Measurements from ENCODE around the gene RAB5A.
"Not testable (repeated sequence)": the region's sequence is repeated elsewhere in the genome, so short reads cannot be mapped to it uniquely, and the experiment has no call there.

The RAB5A gene, protein sequence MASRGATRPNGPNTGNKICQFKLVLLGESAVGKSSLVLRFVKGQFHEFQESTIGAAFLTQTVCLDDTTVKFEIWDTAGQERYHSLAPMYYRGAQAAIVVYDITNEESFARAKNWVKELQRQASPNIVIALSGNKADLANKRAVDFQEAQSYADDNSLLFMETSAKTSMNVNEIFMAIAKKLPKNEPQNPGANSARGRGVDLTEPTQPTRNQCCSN

DNA sequence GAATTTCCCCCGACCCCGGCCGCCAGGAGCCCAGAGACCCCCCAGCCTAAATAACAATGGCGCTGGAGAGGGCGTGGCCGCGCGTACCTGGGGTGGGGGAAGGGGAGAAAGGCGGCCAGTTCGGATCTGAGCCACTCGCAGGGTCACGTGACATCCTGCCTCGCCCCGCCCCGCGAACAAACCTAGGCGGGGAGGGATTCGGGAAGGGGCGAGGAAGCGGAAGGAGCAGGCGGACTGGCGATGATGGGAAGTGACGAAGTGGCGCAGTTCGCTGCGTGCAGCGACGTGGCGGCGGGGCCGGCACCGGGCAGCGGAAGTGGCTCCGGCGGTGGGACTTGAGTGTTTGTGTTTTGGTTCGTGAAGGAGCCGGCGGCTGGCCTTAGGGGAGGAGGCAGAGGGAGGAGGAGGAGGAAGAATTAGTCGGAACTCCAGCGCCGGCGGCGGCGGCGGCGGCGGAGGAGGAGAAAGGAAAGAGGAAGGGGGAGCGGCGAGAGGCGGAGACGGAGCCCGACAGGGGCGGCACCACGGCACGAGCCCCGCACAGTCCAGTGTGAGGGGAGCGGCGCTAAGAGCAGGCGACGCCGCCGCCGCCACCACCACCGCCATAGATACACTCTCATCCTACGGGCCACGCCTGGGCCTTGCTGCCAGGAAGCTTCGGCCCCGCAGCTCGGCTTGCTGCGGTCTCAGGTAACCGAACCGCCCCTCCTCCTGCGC, at the start of gene RAB5A:
RAB5A (plus strand) TSS at position 266 of the 717 bp plus-strand sequence. CDS start 3,802 bp downstream, outside the sequence.
- DNase-seq, result peak; percentile 68 to 97 (median 92)

DNA sequence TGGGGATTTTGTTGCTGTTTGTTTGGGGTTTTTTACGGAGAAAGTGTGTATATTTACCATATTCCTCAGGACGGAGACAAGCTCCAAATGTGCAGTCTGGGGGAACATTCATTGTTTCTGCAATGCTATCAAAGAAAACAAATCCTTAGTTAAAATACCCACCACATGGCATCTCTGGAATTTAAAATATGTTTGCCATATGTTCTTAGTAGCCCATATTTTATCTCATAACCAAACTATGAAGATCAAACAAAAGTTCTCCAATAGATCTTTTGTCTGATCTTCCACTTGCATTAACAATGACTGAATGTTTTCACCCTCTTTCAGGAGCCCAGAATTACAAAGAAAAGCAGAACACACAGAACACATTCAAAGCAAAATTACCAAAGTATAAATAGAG, 48.2 kb upstream of the RAB5A start:
- DNase-seq, result no peak

- DNase-seq, result no peak
Measured at GRCh38 chr3:19899264-19899663, 47.6 kb upstream of the RAB5A start.

DNA sequence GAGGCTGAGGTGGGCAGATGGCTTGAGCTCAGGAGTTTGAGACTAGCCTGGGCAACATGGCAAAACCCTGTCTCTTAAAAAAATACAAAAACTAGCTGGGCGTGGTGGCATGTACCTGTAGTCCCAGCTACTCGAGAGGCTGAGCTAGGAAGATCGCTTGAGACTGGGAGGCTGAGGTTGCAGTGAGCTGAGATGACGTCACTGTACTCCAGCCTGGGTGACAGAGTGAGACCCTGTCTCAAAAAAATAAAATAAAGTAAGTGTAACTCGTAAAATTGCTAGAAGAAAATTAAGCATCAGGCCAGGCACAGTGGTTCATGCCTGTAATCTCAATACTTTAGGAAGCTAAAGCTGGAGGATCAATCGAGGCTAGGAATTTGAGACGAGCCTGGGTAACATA, 47.1 kb upstream of the RAB5A start:
- DNase-seq, result not testable (repeated sequence)

DNA sequence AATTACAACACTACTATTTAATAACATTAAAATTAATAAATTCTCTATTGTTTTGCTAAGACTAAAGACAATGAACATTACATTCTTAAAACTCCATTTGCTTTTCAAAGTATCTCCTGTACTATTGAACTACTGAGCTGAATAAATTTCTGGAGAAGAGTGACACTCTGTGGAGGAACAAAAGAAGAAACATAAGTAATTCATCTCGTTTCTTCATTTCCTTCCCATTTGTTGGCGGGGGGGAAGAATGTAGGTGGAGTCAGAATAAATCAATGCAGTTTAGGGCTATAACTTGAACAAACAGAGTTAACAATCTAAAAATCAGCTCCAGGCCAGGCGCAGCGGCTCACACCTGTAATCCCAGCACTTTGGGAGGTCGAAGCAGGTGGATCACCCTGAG, 45.6 kb upstream of the RAB5A start:
- no peak for DNase-seq

- no peak for DNase-seq
Measured at GRCh38 chr3:19901918-19902317, 45.0 kb upstream of the RAB5A start.

DNA sequence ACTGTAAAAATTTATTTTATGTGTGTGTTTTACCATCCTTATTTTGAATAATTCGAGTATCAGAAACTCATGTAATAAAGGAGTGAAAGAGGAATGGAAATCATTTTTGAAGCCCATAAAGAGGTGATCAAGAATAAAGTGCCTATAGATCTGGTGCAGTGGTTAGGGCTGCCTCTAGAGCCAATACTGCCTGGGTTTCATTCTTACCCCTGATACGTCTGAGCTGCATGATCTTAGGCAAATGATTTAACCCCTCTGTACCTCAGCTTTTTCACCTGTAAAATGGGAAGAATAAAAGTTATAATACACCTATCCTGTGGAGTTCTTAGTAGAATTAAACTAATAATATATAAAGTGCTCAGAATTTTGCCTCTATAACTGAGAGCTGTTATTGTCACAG, 43.2 kb upstream of the RAB5A start:
- DNase-seq, result no peak

DNA sequence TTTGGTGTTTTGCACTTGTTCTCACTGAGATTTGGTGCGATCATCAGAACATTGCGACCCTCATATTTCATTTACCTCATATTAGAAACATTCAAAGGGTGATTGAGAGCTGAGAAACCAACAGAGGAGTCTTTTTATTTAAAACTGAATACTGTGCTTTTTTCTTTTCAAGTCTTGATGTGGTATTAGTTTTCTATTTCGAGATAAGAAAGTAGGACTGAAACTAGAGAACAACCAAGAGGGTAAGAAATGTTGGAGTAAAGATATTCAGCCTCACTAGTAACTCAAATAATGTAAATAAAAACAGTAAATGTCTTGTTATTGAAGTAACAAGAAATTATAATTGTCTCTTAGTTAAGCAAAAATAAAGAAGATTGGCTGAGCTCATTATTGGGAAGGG, 39.4 kb upstream of the RAB5A start:
- no peak for DNase-seq

DNA sequence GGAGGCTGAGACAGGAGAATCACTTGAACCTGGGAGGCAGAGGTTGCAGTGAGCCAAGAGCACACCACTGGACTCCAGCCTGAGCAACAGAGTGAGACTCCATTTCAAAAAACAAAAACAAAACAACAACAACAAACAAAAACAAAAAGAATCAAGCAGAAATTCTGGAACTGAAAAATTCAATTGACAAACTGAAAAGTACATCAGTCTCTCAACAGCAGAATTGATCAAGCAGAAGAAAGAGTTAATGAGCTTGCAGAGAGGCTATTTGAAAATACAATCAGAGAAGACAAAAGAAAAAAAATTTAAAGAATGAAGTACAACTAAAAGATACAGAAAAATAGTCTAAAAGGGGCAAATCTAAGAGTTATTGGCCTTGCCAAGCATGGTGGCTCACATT, 35.4 kb upstream of the RAB5A start:
- no peak for DNase-seq

- DNase-seq, result no peak
Measured at GRCh38 chr3:19917167-19917566, 29.7 kb upstream of the RAB5A start.

DNA sequence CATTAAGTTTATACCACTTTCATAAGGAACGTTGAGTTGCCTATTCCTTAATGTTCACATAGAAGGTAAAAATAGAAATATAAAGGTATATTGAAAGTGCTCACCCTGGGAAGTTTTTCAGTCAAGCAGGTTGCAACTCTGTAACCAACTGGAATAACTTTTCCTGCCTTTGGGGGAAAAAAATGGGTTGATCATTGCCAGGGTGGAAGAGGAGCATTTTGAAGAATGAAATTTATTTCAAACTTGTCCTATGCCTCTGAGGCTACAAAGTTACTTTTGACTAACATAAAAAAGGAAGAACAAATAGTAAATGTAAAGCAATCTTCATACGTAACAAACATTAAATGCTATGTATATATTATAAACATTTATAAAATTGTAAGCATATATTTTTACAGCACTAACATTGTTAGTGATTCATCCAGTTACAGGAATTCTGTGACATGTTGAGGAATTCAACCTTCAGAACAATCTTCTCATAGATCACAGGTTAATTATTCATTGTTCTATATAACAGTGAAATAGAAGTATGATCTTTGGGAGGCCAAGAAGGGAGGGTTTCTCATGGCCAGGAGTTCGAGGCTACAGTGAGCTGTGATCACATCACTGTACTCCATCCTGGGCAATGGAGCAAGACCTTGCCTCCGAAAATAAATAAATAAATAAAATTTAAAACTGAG, 26.4 kb upstream of the RAB5A start:
- no peak for DNase-seq

- DNase-seq, result peak in 3 of 56 donors; percentile 1 to 5 (median 1)
Measured at GRCh38 chr3:19931180-19931692, 15.7 kb upstream of the RAB5A start.

- no peak for DNase-seq
Measured at GRCh38 chr3:19931767-19932188, 15.1 kb upstream of the RAB5A start.

DNA sequence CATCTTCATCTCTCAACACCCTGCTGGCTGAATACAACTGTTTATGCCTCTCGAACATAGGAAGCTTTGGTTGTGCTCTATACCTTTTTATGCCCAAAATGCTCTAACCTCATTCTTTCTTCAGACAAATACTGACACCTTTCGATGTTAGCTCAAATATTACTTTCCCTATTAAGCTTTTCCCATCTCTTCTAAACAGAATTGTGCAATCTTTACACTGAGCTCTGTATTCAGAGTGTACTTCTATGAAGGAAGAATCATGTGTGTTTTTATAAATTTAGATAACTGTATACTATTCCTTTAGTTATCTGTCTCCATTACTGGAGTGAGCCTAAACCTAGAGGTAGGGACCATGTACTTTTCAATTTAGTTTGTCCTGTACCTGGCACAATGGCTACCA, 14.5 kb upstream of the RAB5A start:
- DNase-seq, result no peak

- no peak for DNase-seq
Measured at GRCh38 chr3:19934098-19934566, 12.8 kb upstream of the RAB5A start, which contains the start of gene EFHB. TSS of gene EFHB (minus strand) at chr3:19934217. CDS start at chr3:19934018, 199 bp downstream.

DNA sequence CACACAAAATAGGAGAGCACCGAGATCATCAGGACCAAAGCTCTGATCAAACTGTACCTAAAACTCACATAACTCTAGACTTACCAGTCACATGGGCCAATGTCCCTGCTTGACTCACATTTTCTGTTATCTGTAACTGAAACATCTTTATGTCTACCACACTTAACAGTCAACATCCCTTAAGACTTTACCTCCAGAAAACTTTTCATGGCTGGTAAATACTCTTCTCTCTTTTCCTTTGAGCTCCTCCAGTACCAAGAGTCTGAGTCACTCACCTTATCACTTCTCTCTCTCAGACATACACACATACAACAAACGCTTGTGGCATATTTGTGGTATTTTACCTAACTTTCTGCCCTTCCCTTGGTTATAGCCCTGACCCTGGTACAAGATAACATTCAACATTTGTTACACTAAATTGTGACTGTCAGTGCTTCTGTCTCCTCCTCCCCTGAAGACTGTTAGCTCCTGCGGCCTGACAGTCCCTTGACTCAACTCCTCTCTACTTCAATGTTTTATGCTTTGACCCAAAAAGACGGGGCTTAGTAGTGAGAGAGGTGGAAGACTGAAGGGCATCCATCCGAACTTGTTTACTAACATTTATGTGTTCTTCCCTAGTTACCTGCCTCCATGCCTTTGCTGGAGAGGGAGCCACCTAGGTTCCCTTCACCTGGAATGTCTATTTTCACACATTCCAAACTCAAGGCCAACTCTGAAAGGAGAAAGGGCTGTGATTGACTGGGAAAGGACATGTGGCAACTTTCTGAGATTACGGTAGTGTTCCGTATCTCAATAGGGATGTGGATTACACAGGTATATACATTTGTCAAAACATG, 9.2 kb upstream of the RAB5A start:
- no peak for DNase-seq

DNA sequence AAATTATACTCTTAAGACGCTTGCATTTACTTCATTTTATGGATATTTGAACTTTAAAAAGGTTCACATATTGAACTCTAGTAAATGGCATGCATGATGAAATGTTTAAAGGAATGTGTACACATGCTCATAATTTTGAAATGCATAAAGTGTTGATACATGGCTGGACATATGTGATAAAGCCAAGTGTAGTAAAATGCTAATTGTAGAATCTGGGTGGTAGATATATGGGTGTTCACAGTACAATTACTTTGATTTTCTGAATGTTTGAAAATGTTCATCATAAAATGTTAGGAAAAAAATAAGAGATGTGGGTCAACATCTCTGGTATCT, 8.6 kb upstream of the RAB5A start:
- DNase-seq, result no peak

DNA sequence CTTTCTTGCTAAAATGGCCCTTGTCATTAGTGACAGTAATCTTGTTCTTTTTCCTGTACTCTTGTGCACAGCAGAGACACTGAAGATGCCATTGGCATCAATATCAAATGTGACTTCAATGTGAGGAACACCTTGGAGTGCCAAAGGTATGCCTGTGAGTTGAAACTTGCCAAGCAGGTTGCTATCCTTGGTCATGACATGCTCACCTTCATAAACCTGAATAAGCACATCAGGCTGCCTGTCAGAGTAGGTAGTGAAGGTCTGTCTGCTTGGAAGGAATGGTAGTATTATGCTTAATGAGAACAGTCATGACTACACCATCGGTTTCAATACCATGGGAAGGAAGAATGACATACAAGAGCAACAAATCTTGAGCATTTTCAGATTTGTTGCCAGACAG, 6.3 kb upstream of the RAB5A start:
- no peak for DNase-seq

DNA sequence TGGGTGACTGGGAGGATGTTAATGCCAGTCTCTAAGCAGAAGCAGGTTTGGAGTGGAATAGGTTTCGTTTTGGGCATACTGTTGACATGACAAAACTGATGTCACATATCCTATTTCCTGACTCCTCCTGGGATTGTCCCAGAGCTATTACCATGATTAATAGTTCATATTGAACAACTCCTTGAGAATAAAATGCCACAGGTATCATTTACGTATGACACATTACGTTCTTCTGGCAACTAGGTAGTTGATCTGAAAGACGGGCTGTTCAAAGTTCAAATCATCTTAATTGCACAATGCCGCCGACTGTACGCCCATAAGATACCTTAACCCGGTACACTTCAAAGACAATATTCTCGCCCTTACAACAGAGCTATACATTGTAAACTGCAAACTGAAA, 1.4 kb upstream of the RAB5A start:
- DNase-seq, result no peak

DNA sequence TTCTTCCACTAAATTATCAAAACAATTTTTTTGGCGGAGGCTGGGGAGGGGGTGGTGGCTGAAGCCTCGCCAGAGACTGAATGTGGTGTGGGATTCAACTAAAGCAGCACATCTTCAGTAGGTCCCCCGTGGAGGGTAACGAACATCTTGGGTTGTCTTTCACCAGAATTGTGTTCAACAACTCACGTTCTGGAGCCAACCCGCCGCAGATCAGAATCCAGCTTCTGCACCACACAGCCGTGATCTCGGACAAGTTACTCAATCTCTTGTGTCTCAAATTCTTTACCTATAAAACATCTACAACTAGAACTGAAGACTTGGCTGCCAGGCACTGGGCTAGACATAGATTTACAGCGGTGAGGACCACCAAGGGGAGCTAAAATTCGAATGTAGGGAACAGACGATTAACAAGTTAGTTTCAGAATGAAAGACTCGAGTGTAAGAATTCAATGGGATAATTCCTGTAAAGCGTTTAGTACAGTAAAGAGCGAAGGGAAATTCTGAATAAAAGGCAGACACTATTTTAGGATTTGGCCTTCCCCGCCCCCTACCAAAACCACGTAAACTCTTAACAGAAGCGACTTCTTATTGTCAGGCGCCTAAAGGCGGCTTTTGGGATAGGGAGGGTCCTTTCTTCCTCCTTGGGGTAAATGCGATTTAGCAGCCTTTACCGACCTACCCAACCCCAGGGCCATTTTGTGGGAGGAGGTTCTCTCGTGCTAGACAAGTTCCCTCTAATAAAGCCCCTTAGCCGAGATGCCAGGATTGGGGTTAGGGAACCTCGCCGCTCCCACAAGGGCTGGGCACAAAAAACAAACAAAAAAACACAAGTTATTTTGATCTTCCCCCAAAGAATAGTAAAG, 697 bp upstream of the RAB5A start:
- peak in 6 of 56 donors; percentile 14 to 56 (median 40) for DNase-seq

Data from nucleus accumbens (tissue), 56 donors.